HG03439 (cell line): ENCODE data around the gene NAA38.
A peak's percentile ranks its signal among the peaks of the same experiment; 100 is the strongest.
"Not testable (repeated sequence)": the region's sequence is repeated elsewhere in the genome, so short reads cannot be mapped to it uniquely, and the experiment has no call there.

Source experiments
- ATAC-seq: cut with Tn5 transposase; IDR thresholded peaks from one replicate; pipeline ENCODE4 v1.9.1; 2021; ENCODE audit warnings: mild to moderate bottlenecking, moderate library complexity; ENCODE audit not compliant: unreplicated experiment

NAA38 gene

GRCh38 chr17:7882068-7882467 is 24.7 kb upstream of the NAA38 start:
- no peak for ATAC-seq

GRCh38 chr17:7881276-7882054 is 24.1 kb upstream of the NAA38 start:
- ATAC-seq = no peak

DNA sequence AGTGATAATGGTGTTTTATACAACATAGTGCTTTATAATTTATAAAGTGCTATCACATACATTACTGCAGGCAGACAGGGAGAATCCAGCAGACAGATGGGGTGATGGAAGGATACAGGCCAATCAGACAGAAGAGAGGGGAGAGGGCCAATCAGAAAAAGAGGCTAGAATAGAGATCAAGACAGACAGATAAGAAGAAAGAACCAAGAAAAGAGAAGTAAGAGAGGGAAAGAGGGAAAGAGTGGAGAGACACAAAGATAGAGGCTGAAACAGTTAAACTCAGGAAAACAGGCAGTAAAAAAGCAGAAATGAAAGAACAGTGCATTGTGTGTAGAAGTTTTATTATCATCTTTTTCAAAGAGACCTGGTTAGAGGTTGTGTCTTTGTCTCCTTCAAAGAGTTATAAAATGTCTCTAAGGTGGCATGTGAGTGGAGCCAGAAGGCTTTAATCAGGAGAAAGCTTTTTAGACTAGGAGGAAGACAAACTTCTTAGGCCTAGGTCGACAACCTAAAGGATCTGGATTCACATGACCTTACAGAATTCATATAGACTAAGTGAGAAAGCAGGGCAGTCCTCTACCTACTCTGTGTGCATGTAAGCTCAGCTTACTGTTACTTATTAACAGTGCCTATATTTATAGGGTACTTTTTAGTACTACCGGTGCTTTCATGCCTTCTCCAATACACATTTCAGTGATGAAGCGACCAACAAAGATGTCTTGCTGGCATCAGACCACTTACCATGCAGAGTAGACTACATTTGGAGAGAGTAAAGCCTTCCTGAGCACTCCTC is 22.9 kb upstream of the NAA38 start:
- ATAC-seq = no peak

DNA sequence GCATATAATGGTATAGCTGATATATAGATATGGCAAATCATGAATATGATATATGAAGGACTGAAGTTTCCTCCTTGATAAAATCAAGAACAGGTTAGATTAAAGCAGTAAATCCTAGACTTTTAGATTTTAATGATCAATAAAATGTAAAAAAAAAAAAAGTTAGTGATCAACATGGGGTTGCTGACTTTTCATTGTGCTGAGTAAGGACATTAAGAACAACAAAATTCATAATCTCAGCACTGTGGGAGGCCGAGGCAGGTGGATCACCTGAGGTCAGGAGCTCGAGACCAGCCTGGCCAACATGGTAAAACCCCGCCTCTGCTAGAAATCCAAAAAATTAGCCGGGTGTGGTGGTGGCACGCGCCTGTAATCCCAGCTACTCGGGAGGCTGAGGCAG is 20.9 kb upstream of the NAA38 start:
- no peak for ATAC-seq

- no peak for ATAC-seq
Measured at GRCh38 chr17:7875804-7876370, 18.5 kb upstream of the NAA38 start.

- ATAC-seq = no peak
Measured at GRCh38 chr17:7873051-7873450, 15.7 kb upstream of the NAA38 start.

DNA sequence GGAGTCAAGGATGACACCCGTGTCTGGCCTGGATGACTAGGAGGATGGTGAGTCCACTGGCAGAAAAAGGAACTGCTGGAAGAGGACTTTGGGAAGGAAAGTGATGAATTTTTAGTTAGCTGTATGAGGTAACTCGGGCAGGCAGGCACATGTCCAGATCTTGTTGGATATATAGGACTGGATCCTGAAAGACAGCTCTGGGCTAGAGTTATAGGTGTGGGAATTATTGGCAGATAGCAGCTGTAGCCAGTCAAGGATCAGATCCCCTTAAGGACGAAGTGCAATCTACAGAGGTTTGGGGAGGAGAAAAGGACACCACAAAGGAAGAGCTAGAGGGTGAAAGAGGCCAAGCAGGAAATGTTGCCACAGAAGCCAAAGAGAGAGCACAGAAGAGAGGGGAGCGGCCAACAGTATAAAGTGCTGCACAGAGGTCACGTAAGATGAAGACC is 10.5 kb upstream of the NAA38 start:
- ATAC-seq = no peak

- ATAC-seq = no peak
Measured at GRCh38 chr17:7864995-7865650, 7.8 kb upstream of the NAA38 start.

DNA sequence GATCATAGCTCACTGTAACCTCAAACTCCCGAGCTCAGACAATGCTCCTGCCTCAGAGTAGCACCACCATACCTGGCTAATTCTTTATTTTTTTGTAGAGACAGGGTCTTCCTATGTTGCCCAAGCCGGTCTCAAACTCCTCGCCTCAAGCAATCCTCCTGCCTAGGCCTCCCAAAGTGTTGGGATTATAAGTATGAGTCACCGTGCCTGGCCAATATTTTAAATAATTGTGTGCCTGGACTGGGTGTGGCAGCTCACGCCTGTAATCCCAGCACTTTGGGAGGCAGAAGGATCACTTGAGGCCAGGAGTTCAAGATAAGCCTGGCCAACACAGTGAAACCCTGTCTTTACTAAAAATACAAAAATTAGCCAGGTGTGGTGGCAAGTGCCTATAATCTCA is 7.0 kb upstream of the NAA38 start:
- not testable (repeated sequence) for ATAC-seq

- ATAC-seq = no peak
Measured at GRCh38 chr17:7862692-7863437, 5.5 kb upstream of the NAA38 start.

DNA sequence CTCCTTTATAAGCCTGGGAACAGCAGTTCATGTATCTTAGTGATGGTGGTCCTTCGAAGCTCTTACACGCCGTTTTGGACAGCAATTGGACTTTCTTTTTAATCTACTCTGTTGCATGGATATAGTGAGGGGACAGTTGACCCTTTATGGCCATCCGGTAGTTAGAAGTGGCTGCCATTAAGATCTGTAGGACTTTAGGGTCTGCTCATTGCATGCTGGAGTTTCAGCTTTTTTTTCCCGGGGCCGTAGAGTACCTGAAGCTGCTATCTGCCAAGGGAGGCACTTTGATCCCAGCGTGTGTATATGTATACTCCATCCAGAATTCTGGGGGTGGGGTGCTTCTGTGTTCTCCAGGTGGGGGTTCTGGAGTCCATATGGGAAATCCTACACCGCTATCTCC is 1.7 kb upstream of the NAA38 start:
- no peak for ATAC-seq

- no peak for ATAC-seq
Measured at GRCh38 chr17:7858522-7858810, 1.1 kb upstream of the NAA38 start.

DNA sequence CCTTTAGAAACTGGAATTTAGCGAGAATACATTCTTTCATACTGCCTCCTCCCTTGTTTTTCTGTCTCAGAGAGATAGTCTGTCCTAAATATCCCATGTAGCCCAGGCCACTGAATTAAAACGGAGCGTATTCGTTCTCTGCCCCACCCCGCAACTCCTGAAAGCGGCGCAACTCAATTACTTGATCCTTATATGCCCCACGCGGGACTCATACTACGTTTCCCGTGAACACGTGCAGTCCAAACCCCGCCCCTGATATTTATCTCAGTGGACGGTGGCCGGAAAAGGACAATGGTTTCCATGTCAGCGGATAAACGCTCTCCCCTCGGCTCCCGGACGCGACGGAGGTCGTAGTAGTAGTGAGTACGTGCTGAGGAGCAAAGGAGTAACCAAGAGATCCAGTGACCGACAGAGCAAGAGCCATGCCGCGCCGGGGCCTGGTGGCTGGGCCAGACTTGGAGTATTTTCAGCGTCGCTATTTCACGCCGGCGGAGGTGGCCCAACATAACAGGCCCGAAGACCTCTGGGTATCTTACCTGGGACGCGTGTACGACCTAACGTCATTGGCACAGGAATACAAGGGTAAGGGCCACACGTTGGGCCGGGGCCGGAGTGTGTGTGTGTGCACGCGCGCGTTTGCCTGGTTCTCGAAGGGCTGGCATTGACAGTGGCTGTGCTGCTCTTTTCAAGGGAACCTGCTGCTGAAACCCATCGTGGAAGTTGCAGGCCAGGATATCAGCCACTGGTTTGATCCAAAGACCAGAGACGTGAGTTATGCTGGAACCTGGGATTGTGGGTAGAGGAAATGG is 558 bp upstream of the NAA38 start, which contains the start of gene CYB5D1:
Gene CYB5D1, plus strand, starts transcription at position 291 of the 809 bp plus-strand sequence. Its CDS starts 132 bp downstream, at position 423.
- ATAC-seq = peak; percentile 40

DNA sequence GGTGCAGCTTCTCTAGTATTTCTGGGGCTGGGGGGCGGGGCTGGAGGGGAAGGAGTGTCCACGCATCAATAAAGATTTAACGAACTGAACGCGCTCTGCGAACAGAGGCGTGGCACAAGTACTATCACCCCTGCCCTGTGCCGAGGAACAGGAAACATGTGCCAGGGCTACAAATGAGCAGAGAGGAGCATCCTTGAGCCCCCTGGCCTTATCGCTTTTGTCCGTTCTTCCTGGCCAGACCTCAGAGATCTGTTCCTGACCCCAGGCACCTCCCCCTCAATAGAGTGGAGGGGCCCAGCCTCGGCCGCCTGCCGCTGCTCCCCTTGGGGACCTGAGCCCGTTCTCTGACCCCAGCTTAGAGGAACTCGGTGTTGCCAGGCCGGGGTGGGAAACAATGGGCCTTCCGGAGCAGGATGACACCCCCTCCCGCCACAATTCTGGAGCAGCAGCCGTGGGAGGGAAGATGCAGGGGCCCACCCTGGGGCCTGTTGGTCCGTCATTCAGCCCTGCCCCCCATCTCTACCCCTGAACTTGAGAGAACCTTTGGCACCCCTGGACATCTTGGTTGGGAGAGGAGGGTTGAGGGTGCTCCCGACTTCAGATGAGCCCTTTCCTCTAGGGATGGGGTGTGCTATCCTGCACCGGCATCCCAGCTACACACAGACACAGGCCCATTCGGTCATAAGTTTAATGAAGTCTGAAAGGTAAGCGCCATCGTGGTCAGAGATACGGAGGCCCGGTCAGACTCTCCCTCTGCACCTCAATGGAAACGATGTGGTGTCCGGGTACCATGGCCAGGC is 1.1 kb downstream of the NAA38 start:
- no peak for ATAC-seq

- ATAC-seq = no peak
Measured at GRCh38 chr17:7855660-7856010, 1.7 kb downstream of the NAA38 start.

DNA sequence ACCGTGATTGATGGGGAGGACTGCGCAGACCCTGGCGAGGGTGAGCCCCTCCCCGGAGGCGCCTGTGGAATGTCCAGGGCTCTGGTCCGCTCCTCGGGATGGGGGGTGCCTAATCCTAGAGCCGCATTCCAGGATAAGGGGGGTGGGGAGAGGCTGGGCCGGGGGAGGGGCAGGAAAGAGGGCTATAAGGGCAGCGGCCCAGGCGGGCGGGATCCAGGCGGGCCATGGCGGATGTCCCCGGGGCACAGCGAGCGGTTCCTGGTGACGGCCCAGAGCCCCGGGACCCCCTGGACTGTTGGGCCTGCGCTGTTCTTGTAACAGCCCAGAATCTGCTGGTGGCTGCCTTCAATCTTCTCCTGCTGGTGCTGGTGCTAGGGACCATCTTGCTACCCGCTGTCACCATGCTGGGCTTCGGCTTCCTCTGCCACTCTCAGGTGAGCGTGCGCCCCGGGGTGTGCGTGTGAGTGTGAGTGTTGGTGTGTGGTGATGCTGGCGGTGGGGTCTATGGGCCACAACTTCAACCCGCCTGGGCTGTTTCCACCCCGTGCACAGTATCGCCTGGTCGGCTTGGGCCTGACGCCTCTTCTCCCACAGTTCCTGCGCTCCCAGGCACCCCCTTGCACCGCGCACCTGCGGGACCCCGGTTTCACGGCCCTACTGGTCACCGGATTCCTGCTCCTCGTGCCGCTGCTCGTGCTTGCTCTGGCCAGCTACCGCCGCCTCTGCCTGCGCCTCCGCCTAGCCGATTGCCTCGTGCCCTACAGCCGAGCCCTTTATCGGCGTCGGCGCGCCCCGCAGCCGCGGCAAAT is 2.3 kb downstream of the NAA38 start, which contains the start of gene TMEM88:
Gene TMEM88, plus strand, starts transcription at position 216 of the 809 bp plus-strand sequence. Its CDS starts 9 bp downstream, at position 225.
- ATAC-seq = no peak

DNA sequence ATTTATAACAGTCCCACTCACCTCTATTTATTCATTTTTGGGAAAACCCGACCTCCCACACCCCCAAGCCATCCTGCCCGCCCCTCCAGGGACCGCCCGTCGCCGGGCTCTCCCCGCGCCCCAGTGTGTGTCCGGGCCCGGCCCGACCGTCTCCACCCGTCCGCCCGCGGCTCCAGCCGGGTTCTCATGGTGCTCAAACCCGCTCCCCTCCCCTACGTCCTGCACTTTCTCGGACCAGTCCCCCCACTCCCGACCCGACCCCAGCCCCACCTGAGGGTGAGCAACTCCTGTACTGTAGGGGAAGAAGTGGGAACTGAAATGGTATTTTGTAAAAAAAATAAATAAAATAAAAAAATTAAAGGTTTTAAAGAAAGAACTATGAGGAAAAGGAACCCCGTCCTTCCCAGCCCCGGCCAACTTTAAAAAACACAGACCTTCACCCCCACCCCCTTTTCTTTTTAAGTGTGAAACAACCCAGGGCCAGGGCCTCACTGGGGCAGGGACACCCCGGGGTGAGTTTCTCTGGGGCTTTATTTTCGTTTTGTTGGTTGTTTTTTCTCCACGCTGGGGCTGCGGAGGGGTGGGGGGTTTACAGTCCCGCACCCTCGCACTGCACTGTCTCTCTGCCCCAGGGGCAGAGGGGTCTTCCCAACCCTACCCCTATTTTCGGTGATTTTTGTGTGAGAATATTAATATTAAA is 3.1 kb downstream of the NAA38 start:
- ATAC-seq = no peak

DNA sequence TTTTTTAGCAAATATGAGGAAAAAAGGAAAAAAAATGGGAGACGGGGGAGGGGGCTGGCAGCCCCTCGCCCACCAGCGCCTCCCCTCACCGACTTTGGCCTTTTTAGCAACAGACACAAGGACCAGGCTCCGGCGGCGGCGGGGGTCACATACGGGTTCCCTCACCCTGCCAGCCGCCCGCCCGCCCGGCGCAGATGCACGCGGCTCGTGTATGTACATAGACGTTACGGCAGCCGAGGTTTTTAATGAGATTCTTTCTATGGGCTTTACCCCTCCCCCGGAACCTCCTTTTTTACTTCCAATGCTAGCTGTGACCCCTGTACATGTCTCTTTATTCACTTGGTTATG is 3.7 kb downstream of the NAA38 start:
- no peak for ATAC-seq
